Embryonic facial prominence (tissue), 1 donor: ENCODE results near the gene GGN.
A peak's percentile ranks its signal among the peaks of the same experiment; 100 is the strongest.
"Not testable (repeated sequence)": the region's sequence is repeated elsewhere in the genome, so short reads cannot be mapped to it uniquely, and the experiment has no call there.

Experiments used
- DNase-seq: peaks from one replicate; pipeline ENCODE4 v3.0.0-alpha.2; 2016; ENCODE audit errors: extremely low spot score

The GGN gene

GRCh38 chr19:38362076-38362945 lies 25.5 kb downstream of the GGN start:
- DNase-seq, result no peak

DNA sequence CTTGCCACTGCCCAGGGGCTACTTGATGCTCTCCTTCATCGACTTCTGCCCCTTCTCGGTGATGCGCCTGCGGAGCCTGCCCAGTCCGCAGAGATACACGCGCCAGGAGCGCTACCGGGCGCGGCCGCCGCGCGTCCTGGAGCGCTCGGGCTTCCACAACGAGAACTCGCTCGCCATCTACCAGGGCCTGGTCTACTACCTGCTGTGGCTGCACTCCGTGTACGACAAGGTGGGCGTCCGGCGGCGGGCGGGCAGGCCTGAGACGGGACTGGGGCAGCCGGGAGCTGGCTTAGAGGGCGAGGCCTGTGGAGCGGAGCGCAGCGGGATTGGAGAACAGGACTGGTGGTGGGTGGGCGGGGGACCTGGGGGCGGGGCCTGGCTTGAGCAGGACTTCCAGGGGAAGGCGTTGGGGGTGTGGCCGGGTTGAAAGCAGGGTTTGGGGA lies 26.2 kb downstream of the GGN start:
- DNase-seq, result peak; percentile 17

DNA sequence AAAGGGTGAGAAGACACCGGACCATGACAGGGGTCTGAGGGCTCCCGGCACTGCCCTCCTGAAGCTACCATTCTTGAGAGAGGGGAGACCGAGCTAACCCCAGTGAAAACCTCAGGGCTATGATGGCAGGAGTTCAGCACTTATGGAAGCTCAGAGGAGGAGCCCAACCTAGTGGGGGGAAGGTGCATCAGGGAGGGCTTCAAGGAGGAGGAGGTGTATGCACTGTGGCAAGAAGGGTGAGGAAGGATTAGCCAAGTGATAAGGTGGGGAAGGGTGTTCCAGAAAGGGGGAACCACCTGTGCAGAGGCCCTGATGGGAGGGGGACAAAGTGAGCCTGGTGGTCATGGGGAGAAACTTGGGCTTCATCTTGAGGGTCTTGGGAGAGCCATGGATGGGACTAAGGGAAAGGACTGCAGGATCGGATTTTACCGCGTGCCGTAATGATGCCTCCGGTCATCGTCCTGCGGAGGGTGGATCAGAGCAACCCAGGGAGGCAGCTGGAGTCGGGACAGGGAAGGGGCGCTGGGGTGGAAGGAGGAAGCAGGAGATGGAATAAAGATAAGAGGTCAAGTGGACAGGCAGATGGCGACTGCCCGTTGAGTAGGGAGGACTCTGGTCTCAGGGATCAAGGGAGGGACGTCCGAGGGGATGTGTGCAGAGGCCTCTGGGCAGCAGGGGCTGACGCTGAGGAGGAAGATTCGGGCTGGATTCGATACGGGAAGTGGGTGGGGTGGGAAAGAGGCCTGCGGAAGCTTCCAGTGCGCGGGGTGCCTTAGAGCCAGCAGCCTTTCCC lies 26.8 kb downstream of the GGN start:
- no peak for DNase-seq

DNA sequence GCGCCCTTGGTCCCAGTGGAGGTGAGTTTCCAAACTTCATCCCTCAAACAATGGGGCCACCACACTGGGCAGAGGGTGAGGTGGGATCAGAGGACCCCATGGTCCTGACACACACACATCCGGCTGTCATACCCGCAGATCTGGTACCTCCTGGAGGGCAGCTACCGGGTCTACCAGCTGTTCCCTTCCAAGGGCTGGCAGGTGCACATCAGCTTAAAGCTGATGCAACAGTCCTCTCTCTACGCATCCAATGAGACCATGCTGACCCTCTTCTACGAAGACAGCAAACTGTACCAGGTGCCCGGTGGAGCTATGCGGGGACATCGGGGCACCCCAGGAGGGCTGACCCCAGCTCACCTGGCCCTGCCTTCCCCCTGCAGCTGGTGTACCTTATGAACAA lies 27.5 kb downstream of the GGN start:
- no peak for DNase-seq

GRCh38 chr19:38359242-38360021 lies 28.4 kb downstream of the GGN start:
- no peak for DNase-seq

DNA sequence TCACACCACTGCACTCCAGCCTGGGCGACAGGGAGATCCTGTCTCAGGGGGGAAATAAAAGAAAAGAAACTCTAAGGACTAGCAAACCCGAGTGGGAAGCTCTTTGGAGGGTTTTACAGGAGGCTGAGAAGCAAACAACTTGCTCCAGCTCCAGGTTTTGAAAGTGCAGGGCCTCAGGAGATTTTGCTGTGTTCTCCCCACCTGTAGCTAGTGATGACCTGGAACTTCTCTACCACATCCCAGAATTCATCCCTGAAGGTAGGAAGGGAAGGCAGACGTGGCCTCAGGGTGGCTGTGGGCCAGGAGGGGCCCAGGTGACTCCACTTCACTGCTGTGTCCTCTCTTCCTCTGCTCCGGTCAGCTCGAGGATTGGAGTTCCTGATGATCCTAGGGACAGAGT lies 29.8 kb downstream of the GGN start:
- DNase-seq, result no peak

GRCh38 chr19:38355728-38356725 lies 31.8 kb downstream of the GGN start:
- DNase-seq, result no peak

GRCh38 chr19:38352611-38353010 lies 35.2 kb downstream of the GGN start:
- no peak for DNase-seq

GRCh38 chr19:38351865-38352395 lies 35.9 kb downstream of the GGN start:
- no peak for DNase-seq

DNA sequence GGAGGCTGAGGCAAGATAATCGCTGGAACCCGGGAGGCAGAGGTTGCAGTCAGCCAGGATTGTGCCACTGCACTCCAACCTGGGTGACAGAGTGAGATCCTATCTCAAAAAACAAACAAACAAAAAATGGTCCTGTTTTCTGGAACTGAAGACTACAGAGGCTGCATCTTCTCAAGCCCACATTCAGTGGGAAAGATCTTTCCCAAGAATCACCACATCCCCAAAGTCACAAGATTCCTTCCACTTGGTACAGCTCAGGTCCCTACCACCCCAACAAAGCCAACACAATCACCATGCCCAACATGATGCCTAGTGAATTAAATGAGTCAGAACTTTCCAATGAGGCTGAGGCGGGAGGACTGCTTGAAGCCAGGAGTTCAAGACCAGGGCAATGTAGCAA lies 37.0 kb downstream of the GGN start:
- DNase-seq, result no peak

DNA sequence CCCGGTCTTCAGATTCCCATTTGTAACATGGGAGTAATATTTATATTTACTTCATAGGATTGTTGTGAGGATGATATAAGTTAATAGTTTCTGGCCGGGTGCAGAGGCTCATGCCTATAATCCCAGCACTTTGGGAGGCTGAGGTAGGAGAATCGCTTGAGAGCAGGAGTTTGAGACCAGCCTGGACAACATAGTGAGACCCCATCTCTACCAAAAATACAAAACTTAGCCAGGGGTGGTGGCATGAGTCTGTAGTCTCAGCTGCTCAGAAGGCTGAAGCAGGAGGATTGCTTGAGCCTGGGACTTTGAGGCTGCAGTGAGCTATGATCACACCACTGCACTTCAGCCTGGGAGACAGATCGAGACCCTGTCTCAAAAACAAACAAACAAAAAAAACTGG lies 41.0 kb downstream of the GGN start:
- no peak for DNase-seq

DNA sequence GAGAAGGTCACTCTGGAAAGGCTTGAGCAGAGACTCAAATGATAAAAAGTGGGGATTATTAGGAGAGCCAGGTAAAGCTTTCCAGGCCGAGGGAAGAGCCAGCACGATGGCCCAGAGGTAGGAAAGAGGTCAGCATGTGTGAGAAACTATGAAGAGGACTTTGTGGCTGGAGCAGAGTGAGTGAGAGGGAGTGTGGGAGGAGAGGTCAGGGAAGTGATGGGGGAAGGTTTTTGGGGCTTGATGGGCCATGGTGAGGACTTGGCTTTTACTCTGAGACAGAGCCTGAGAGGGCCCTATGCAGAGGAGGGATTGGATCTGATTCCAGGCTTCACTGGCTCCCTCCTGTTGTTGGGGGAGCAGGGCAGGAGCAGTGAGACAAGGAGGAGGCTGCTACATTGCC lies 46.9 kb downstream of the GGN start:
- DNase-seq, result no peak

DNA sequence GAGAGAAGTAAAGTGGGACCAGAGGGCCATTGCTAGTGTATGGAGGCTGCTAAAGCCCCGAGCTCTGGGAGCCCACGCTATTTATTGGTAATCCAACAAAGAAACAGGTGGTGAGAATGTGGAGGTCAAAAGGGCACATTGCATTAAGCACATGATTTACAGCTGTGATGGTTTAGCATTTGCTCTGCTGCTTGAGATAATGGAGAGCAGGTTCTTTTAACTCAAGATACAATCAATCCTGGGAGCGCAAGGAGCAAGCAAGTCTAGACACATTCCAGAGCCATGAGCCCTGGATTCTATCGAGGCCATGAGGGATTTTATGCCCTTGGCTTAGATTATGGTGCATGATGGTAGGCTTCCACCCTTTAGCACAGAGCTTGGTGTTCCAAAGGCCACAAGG lies 48.8 kb downstream of the GGN start:
- not testable (repeated sequence) for DNase-seq

DNA sequence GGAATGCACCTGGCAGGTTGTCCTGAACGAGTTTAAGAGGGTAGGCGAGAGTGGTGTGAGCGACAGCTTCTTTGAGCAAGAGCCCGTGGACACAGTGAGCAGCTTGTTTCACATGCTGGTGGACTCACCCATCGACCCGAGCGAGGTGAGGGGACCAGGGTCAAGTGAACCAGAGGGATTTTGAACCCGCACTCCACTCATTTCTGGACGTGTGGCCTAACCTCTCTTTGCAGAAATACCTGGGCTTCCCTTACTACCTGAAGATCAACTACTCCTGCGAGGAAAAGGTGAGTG lies 50.5 kb downstream of the GGN start:
- no peak for DNase-seq

- DNase-seq, result peak; percentile 82
Observed at GRCh38 chr19:38336638-38337359, 51.0 kb downstream of the GGN start.

- peak; percentile 91 for DNase-seq
Observed at GRCh38 chr19:38335949-38336637, 51.7 kb downstream of the GGN start.
